CD4-positive, CD25-positive, alpha-beta regulatory T cell (primary cell): ENCODE measurements around the gene HSPA12B. TPM values are rescaled to one million over a fixed set of nuclear protein-coding genes. Genes with fewer than 3 reads are reported as not detected.
A peak's percentile ranks its signal among the peaks of the same experiment; 100 is the strongest.
"Not testable (repeated sequence)": the region's sequence is repeated elsewhere in the genome, so short reads cannot be mapped to it uniquely, and the experiment has no call there.

Experiments
- ATAC-seq, 2 donors: fragments of 150-1000 bp; cut with Tn5 transposase; one replicate each; pipeline ENCODE4 v1.10.0; 2021; ENCODE audit warnings: low read depth in 2 of 2, moderate number of reproducible peaks in 2 of 2, moderate library complexity in 1 of 2
- DNase-seq, 3 donors: peaks; one replicate each; pipeline versions ENCODE4 v3.0.0 to v3.0.0-alpha.2; 2012 to 2022; ENCODE audit warnings: mixed read lengths in 1 of 3
- H3K27ac ChIP-seq: one replicate; pipeline ENCODE4 v1.7.0; 2013; ENCODE audit warnings: mild to moderate bottlenecking, low read length; ENCODE audit not compliant: insufficient read depth, poor library complexity, severe bottlenecking
- H3K27me3 ChIP-seq: one replicate; pipeline ENCODE4 v1.7.0; 2013; ENCODE audit warnings: low read length; ENCODE audit not compliant: control insufficient read depth, insufficient read depth
- H3K36me3 ChIP-seq: one replicate; pipeline ENCODE4 v1.7.0; 2013; ENCODE audit warnings: mild to moderate bottlenecking, low read length, moderate library complexity; ENCODE audit not compliant: control insufficient read depth, insufficient read depth
- H3K4me1 ChIP-seq: 2 replicates; pipeline ENCODE4 v1.7.0; 2013; ENCODE audit warnings: mild to moderate bottlenecking, low read length; ENCODE audit not compliant: insufficient read depth, control insufficient read depth, poor library complexity, severe bottlenecking
- H3K4me3 ChIP-seq: one replicate; pipeline ENCODE4 v1.7.0; 2013; ENCODE audit warnings: low read depth, mild to moderate bottlenecking, low read length, moderate library complexity
- H3K9me3 ChIP-seq, 2 experiments: 1 replicate in 1 of 2; 2 replicates in 1 of 2; pipeline ENCODE4 v1.7.0; 2013; ENCODE audit warnings: low read length in 2 of 2, mild to moderate bottlenecking in 1 of 2, moderate library complexity in 1 of 2; ENCODE audit not compliant: control insufficient read depth in 2 of 2
- H3K27ac Mint-ChIP-seq, 3 donors: one replicate each; pipeline ENCODE4 v1.8.0; 2020 to 2022; ENCODE audit warnings: mild to moderate bottlenecking in 3 of 3, mixed read lengths in 3 of 3, moderate library complexity in 2 of 3
- H3K27me3 Mint-ChIP-seq: one replicate; pipeline ENCODE4 v1.8.0; 2022; ENCODE audit warnings: mild to moderate bottlenecking, mixed read lengths
- H3K36me3 Mint-ChIP-seq: one replicate; pipeline ENCODE4 v1.8.0; 2020; ENCODE audit warnings: mixed read lengths
- H3K4me1 Mint-ChIP-seq, 4 donors: one replicate each; pipeline ENCODE4 v1.8.0; 2020 to 2022; ENCODE audit warnings: mixed read lengths in 4 of 4, mild to moderate bottlenecking in 1 of 4
- H3K4me3 Mint-ChIP-seq, 4 donors: one replicate each; pipeline ENCODE4 v1.8.0; 2020 to 2022; ENCODE audit warnings: mild to moderate bottlenecking in 4 of 4, mixed read lengths in 4 of 4, moderate library complexity in 3 of 4
- H3K9me3 Mint-ChIP-seq, 7 donors: one replicate each; pipeline ENCODE4 v1.8.0; 2020 to 2022; ENCODE audit warnings: mixed read lengths in 7 of 7, mild to moderate bottlenecking in 3 of 7, moderate library complexity in 2 of 7
- polyA plus RNA-seq, 4 donors: library from polyadenylated mRNA; unstranded; fragments of 300-500 nt; fragmentation: Illumina TruSeq; gene quantifications; one replicate each; pipeline ENCODE4 v1.2.3, GENCODE V29; 2021
- total RNA-seq: library from RNA; stranded (reverse); gene quantifications from one replicate; pipeline ENCODE4 v1.2.3, GENCODE V29; 2022

Gene HSPA12B
- total and polyA plus RNA-seq, 5 donors from 2014 or later, result 0.09 TPM; not detected in 4

GRCh38 chr20:3785240-3786125 is 53.0 kb downstream of the HSPA12B start:
- Mint-ChIP-seq H3K36me3 (no peaks in the 10 kb centered on the region), H3K4me1 (peaks cover 14 to 63% (median 33%) of the 10 kb centered on the region in 4 donors), H3K27me3 (peaks cover 6% of the 10 kb centered on the region)

GRCh38 chr20:3786126-3786484 is 53.6 kb downstream of the HSPA12B start:
- peaks cover 14 to 58% (median 29%) of the 10 kb centered on the region in 4 donors for H3K4me1 Mint-ChIP-seq

More at GRCh38 chr20:3785240-3786125, 53.0 kb downstream of the HSPA12B start:
- DNase-seq (no peak), ATAC-seq (no peak)
- Histone ChIP-seq H3K27me3 (no peaks in the 10 kb centered on the region), H3K4me3 (no peak overlapping the region), H3K27ac (no peak overlapping the region), H3K36me3 (no peaks in the 10 kb centered on the region), H3K4me1 (peaks cover 34% of the 10 kb centered on the region), H3K9me3 (no peaks in the 10 kb centered on the region)
- H3K4me3 Mint-ChIP-seq, result peak overlapping the region in 2 of 4 donors; percentile 19 to 84
- H3K27ac Mint-ChIP-seq, result no peak overlapping the region
- H3K9me3 Mint-ChIP-seq, result no peaks in the 10 kb centered on the region

GRCh38 chr20:3786665-3787323 is 54.3 kb downstream of the HSPA12B start, which contains the start of gene CENPB:
TSS of gene CENPB (minus strand) at chr20:3786740. CDS start at chr20:3786483, 257 bp downstream.
- peak within 1 kb of the TSS; percentile 87 for H3K4me3 ChIP-seq
- ATAC-seq, result peak; percentile 88 to 90
- H3K9me3 Mint-ChIP-seq, result no peaks in the 10 kb centered on the region
- peak; percentile 84 to 90 (median 88) for DNase-seq
- no peaks in the 10 kb centered on the region for H3K27me3 ChIP-seq
- peaks cover 23% of the 10 kb centered on the region for H3K4me1 ChIP-seq
- no peaks in the 10 kb centered on the region for H3K9me3 ChIP-seq
- peak within 1 kb of the TSS; percentile 85 to 89 (median 86) for H3K4me3 Mint-ChIP-seq
- no peaks in the 10 kb centered on the region for H3K36me3 ChIP-seq
- no peaks in the 10 kb centered on the region for H3K36me3 Mint-ChIP-seq
- H3K27ac Mint-ChIP-seq, result peak within 1 kb of the TSS; percentile 59 to 95 (median 75)
- H3K27ac ChIP-seq, result peak within 1 kb of the TSS; percentile 55
- H3K4me1 Mint-ChIP-seq, result peaks cover 13 to 51% (median 25%) of the 10 kb centered on the region in 4 donors
- H3K27me3 Mint-ChIP-seq, result no peaks in the 10 kb centered on the region

More at GRCh38 chr20:3786126-3786484, 53.6 kb downstream of the HSPA12B start:
- DNase-seq, result peak; percentile 29 to 74 (median 47)
- H3K27me3 Mint-ChIP-seq, result peaks cover 6% of the 10 kb centered on the region
- peaks cover 28% of the 10 kb centered on the region for H3K4me1 ChIP-seq
- peak overlapping the region; percentile 32 for H3K4me3 ChIP-seq
- peak overlapping the region in 2 of 3 donors; percentile 59 to 88 for H3K27ac Mint-ChIP-seq
- H3K27me3 ChIP-seq, result no peaks in the 10 kb centered on the region
- H3K36me3 ChIP-seq, result no peaks in the 10 kb centered on the region
- ATAC-seq, result peak; percentile 12 to 16
- H3K4me3 Mint-ChIP-seq, result peak overlapping the region; percentile 74 to 85 (median 84)
- H3K9me3 ChIP-seq, result no peaks in the 10 kb centered on the region
- H3K9me3 Mint-ChIP-seq, result no peaks in the 10 kb centered on the region
- H3K27ac ChIP-seq, result peak overlapping the region; percentile 47
- H3K36me3 Mint-ChIP-seq, result no peaks in the 10 kb centered on the region

- H3K27ac ChIP-seq, result peak overlapping the region; percentile 55
- Mint-ChIP-seq H3K4me3 (peak overlapping the region; percentile 80 to 89 (median 84)), H3K4me1 (peaks cover 9 to 46% (median 23%) of the 10 kb centered on the region in 4 donors), H3K27me3 (no peaks in the 10 kb centered on the region), H3K9me3 (no peaks in the 10 kb centered on the region), H3K27ac (peak overlapping the region; percentile 20 to 95 (median 75)), H3K36me3 (no peaks in the 10 kb centered on the region)
- ATAC-seq, result no peak
- peak overlapping the region; percentile 87 for H3K4me3 ChIP-seq
- no peaks in the 10 kb centered on the region for H3K27me3 ChIP-seq
- H3K9me3 ChIP-seq, result no peaks in the 10 kb centered on the region
- no peaks in the 10 kb centered on the region for H3K36me3 ChIP-seq
- H3K4me1 ChIP-seq, result peaks cover 23% of the 10 kb centered on the region
- DNase-seq, result no peak
These were observed 55.0 kb downstream of the HSPA12B start for GRCh38 chr20:3787324-3788014.

- Histone ChIP-seq H3K27ac (no peak overlapping the region), H3K4me3 (no peak overlapping the region), H3K36me3 (no peaks in the 10 kb centered on the region), H3K4me1 (peaks cover 23% of the 10 kb centered on the region), H3K9me3 (no peaks in the 10 kb centered on the region), H3K27me3 (no peaks in the 10 kb centered on the region)
- no peaks in the 10 kb centered on the region for H3K36me3 Mint-ChIP-seq
- peak overlapping the region; percentile 73 to 87 (median 79) for H3K4me3 Mint-ChIP-seq
- no peaks in the 10 kb centered on the region for H3K9me3 Mint-ChIP-seq
- no peaks in the 10 kb centered on the region for H3K27me3 Mint-ChIP-seq
- ATAC-seq, result no peak
- DNase-seq, result no peak
- peaks cover 9 to 36% (median 19%) of the 10 kb centered on the region in 4 donors for H3K4me1 Mint-ChIP-seq
- H3K27ac Mint-ChIP-seq, result peak overlapping the region; percentile 35 to 98 (median 92)
These were observed 56.2 kb downstream of the HSPA12B start for GRCh38 chr20:3788685-3789155.

- not testable (repeated sequence) for H3K9me3 ChIP-seq, H3K36me3 ChIP-seq, H3K4me3 ChIP-seq, H3K27me3 Mint-ChIP-seq, H3K27me3 ChIP-seq, H3K27ac ChIP-seq, DNase-seq, H3K36me3 Mint-ChIP-seq, H3K9me3 Mint-ChIP-seq, ATAC-seq
- peak overlapping the region in 2 of 4 donors; percentile 79 to 87 for H3K4me3 Mint-ChIP-seq
- H3K27ac Mint-ChIP-seq, result peak overlapping the region; percentile 35 to 92 (median 76)
- H3K4me1 Mint-ChIP-seq, result peaks cover 9 to 35% (median 19%) of the 10 kb centered on the region in 4 donors
- H3K4me1 ChIP-seq, result peaks cover 23% of the 10 kb centered on the region
These were observed 56.7 kb downstream of the HSPA12B start for GRCh38 chr20:3789201-3789600.

- H3K27ac ChIP-seq, H3K27me3 Mint-ChIP-seq, ATAC-seq, H3K9me3 ChIP-seq, H3K4me3 ChIP-seq, H3K36me3 ChIP-seq, H3K27me3 ChIP-seq, DNase-seq, H3K9me3 Mint-ChIP-seq: not testable (repeated sequence)
- peak overlapping the region in 2 of 3 donors; percentile 20 to 23 for H3K27ac Mint-ChIP-seq
- H3K4me3 Mint-ChIP-seq, result peak overlapping the region in 2 of 4 donors; percentile 21 to 74
- peaks cover 7 to 28% (median 22%) of the 10 kb centered on the region in 4 donors for H3K4me1 Mint-ChIP-seq
- peaks cover 32% of the 10 kb centered on the region for H3K4me1 ChIP-seq
- H3K36me3 Mint-ChIP-seq, result peaks cover 21% of the 10 kb centered on the region
These were observed 61.7 kb downstream of the HSPA12B start for GRCh38 chr20:3794168-3794567.
